Gastroesophageal sphincter (tissue), 3 donors: Measurements from ENCODE around the gene IL6.

Experiments used
- CTCF ChIP-seq, 4 experiments: fragments of 200-600 bp in 2 of 4; fragments of 450-650 bp in 2 of 4; sonication (generic) in 1 of 4; IDR thresholded peaks; one replicate each; pipeline ENCODE4 v1.5.1; 2017 to 2019; ENCODE audit warnings: antibody characterized with exemption in 4 of 4, mild to moderate bottlenecking in 2 of 4, moderate library complexity in 2 of 4
- EP300 ChIP-seq: sonication (generic); formaldehyde crosslinking; IDR thresholded peaks from one replicate; pipeline ENCODE4 v1.6.1; 2017; ENCODE audit warnings: antibody characterized with exemption, mild to moderate bottlenecking
- POLR2A ChIP-seq, 2 donors: fragments of 450-650 bp; IDR thresholded peaks; one replicate each; pipeline ENCODE4 v1.6.1; 2017; ENCODE audit warnings: antibody characterized with exemption in 2 of 2, mild to moderate bottlenecking in 2 of 2, moderate library complexity in 1 of 2
- POLR2AphosphoS5 ChIP-seq: sonication (generic); formaldehyde crosslinking; IDR thresholded peaks from one replicate; pipeline ENCODE4 v1.6.1; 2017; ENCODE audit warnings: antibody characterized with exemption

GRCh38 chr7:22757338-22757994, 30.5 kb downstream of the IL6 start:
- TF ChIP-seq CTCF (IDR thresholded peaks at IDR 0.05) (no peak), POLR2A (IDR thresholded peaks at IDR 0.05) (no peak), POLR2AphosphoS5 (no peak), EP300 (no peak)
